Measurements from ENCODE around the gene CXCL6. TPM values are rescaled to one million over a fixed set of nuclear protein-coding genes. Genes with fewer than 3 reads are reported as not detected.

The CXCL6 gene
- total RNA-seq, 1 experiment from 2014 or later = not detected

DNA sequence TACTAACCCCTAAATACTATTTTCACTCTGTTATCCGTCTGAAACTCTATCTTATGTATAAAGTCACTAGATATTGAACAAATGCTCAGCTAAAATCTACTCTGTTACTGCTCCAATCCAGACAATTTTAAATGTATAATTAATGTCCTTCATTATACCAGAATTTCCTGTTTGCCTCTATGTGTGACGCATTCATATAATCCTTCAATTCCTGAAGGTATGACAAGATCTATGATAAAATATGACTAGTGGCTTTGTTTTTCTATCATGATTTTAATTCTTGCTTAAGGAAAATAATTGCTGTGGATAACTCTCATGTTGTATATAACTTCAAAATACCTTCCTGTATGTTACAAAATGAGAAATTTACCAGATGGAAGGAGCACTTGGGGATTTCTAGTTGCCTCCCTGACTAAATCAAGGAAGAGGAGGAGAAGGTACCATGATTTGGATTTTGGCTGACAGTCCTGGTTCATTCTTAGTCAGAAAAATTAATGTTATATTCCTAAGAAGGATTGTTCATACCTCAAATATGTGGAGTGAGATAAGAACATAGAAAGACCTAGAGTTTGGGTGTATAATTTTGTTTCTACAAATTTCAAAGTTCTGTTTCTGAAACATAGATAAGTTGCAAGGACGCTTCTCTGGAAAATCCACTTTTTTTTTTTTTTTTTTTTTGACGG lies 4.9 kb downstream of the CXCL6 start:
- DNase-seq (ENCODE audit: extremely low read depth, low read depth) = no peak

DNA sequence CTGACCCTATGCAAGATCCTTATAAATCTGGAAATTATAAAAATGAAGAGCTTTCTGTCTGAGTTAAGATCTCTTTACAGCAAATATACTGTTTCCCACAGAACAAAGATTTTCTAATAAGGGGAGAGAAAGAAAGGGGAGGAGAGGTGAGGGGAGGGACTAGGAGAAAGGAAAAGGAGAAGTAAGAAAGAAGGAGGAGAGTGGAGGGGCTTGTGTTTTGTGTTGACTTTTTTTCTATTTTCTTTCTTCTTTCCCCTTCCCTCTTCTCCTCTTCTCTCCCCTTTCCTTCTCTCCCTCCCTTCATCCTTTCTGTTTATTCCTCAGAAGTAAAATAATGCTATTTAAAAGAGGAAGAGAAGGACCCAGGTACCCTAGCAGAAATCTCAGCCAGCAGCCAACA lies 6.2 kb downstream of the CXCL6 start:
- no peak for DNase-seq (ENCODE audit: extremely low read depth, low read depth)

DNA sequence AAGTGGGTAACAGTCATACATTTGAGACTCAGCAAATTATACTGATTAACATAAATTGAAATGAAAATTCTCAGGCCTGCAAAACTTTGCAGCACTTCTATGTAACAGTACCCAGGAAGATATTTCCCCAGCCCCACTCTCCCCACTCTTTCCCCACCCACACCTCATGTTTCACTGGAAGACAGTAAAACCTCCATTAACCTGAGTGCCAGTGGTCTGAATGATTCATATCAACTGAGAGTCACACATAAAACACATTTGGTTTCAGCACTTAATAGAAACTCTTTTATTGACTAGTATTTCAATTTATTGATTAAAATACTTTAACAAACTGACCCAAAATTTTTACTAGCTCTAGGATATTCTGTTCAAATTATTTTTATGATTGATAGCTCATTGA lies 6.9 kb downstream of the CXCL6 start:
- DNase-seq (ENCODE audit: extremely low read depth, low read depth) = no peak

DNA sequence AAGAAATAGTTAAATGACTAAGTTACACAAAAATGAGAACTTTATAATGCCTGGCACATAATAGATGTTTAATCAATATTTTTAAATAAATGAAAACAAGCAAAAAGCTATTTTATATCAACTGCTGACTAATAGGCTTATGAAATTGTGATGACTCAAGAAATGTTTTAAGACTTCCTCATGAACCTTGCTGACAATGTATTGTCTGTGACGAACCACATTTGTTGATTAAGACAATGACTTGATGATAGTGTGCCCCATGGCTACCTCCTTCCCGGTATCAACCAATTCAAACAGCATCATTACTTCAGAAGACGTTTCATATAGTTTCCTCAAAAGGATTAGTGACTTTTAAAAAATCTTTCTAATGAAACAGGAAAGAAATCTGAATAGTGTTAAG lies 7.9 kb downstream of the CXCL6 start:
- no peak for DNase-seq (ENCODE audit: extremely low read depth, low read depth)

DNA sequence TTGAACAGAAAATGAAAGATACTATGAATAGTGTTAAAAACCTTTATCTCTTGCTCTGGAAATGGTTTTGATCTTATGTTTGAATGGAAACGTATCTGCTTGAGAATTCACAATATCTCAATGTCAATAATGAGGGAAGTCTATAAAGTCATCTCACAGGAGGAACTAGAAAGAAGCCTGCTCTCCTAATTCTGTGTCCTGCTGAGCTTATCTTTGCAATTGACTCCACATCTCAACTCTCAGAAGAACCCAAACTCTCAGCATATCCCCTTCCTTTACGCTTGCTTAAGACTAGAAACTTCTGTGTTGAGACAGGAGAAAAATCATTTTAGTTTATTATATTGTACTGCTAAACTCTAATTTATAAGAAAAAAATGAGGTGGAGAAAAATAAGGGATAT lies 8.3 kb downstream of the CXCL6 start:
- no peak for DNase-seq (ENCODE audit: extremely low read depth, low read depth)

DNA sequence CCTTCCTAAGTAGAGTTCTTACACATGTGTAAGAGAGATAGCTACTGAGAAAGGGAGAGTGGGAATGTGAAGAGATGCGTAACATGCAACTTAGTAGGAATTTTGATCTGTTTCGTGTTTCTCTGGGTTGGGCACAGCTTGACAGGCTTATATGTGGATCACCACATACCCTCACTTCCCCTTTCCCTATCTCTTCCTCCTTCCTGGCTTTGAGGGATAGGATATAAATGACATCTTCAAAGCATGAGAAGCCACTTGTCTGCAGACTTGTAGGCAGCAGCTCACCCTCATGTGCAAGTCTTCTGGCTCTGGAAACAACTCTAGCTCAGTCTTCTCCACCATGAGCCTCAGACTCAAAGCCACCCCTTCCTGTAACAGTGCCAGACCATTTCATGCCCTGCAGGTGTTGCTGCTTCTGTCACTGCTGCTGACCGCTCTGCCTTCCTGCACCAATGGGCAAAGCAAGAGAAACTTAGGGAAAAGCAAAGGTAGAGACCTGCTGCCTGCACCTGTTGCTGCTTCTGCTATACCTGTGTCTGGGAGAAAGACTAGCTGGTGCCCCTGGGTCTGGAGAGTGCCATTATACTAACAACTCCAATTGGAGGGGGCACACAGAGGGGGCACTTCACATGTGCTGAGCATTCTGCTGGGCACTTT lies 11.2 kb downstream of the CXCL6 start:
- no peak for DNase-seq (ENCODE audit: extremely low read depth, low read depth)

DNA sequence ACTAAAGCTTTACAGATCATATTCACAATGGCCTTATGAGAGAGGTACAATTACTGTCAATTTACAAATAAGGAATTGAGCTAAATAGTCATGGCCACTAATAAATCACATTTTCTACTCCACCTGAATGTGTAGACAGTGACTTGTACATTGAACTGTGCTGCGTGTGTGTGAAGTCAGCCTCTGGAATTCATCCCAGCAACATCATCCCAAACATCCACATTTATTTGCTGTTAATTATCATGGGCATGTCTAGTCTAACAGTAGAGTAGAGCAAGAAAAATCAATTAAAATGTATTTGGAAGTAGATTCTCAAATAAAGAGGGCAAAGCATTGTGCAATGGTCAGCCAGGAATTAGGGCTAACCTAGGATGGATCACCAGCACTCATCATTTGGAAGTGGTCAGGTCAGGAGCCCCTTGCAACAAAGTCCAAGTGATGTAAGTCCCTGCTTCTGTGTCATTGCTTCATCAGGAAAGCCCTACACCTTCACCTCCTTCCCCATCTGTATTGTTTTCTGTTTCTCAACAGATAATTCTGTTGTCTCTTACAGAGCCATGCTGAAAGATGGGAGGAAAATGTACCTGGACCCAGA lies 11.8 kb downstream of the CXCL6 start:
- no peak for DNase-seq (ENCODE audit: extremely low read depth, low read depth)

DNA sequence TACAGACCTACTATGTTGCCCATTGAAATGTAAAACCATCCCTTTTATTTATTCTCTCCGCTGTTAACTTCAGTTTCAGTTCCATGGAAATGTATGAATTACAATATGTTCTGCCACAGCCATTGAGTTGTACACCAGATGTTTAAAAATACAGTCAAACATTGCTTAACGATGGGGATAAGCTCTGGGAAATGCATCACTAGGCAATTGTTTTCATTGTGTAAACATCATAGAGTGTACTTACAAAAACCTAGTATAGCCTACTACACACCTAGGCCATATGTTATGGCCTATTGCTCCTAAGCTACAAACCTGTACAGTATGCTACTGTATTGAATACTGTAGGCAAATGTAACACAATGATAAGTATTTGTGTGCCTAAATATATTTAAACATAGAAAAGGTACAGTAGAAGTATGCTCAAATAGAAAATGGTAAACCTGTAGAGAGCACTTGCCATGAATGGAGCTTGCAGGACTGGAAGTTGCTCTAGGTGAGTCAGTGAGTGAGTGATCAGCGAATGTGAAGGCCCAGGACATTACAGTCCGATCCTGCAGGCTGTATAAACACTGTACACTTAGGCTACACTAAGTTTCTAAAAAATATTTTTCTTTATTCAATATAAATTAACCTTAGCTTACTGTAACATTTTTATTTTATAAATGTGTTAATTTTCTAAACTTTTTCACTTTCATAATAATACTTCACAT lies 13.9 kb downstream of the CXCL6 start:
- DNase-seq (ENCODE audit: extremely low read depth, low read depth) = no peak

DNA sequence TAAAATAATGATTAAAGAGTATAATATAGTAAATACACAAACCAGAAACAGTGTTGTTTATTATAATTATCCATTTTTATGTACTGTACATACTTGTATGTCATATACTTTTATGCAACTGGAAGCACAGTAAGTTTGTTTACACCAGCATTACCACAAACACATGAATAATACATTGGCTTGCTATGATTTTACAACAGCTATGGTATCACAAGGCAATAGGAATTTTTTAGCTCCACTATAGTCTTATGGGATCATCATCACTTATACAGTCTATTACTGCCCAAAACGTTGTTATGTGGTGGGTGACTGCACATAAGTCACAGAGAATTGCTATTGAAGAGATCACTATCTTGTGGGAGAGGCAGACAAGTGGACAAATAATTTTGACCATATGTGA lies 14.8 kb downstream of the CXCL6 start:
- DNase-seq (ENCODE audit: extremely low read depth, low read depth) = no peak

DNA sequence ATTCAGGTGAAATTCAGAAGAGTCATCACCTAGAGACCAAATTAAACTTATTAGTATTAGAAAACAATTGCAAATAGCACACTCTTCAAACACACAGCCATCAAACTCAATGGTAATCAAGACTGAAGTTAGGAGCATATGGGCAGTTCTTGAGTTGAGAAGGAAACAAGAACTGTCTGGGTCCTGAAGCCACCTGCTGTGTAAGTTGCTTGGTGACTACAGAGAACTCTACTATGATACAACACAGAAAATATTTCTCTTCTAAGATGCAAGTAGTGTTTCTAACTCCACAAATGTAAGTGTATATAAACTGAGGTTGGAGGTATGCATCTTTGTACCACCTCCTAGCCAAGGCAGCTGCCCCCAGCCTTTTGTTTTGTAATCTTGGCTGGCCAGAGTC lies 16.3 kb downstream of the CXCL6 start:
- no peak for DNase-seq (ENCODE audit: extremely low read depth, low read depth)

DNA sequence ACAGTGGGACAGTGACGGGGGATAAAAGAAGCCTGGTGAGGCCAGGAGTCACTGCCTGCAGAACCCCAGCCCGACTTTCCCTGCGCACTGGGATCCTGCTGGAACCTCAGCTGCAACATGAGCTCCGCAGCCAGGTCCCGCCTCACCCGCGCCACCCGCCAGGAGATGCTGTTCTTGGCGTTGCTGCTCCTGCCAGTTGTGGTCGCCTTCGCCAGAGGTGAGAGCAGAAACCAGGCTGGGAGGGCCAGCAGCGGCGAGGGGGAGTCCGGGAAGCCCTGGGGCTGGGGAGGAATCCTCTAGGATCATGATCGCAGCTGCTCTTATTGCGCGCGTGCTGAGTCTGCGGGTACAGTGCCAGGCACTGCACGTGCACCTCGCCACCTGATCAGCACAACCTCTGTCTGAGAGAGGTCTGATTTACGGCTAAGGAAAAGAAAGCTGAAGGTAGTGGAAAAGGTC lies 16.8 kb downstream of the CXCL6 start, which contains the start of gene PF4V1:
PF4V1 (plus strand) TSS at position 51 of the 459 bp plus-strand sequence; CDS start at position 118, 67 bp downstream.
- no peak for DNase-seq (ENCODE audit: extremely low read depth, low read depth)

DNA sequence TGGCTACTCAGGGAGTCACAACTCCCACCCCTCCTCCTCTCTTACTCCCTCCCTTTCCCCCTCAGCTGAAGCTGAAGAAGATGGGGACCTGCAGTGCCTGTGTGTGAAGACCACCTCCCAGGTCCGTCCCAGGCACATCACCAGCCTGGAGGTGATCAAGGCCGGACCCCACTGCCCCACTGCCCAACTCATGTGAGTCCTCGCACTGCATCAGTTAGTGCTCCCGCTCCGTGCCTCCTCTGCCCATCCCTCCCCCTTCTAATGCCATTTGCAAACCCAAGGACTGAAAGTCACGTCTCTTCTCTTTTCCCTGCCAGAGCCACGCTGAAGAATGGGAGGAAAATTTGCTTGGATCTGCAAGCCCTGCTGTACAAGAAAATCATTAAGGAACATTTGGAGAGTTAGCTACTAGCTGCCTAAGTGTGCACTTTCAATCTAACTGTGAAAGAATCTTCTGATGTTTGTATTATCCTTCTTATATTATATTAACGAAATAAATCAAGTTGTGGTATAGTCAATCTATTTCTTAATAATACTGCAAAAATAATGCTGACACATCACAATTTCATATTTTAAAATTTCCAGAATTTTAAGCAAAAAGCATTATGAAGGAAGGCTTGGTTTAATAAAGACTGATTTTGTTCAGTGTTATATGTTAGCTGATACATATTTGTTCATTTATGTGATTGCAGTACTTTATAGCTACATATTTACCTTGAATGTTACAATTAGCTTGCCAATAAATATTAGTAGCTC lies 17.4 kb downstream of the CXCL6 start:
- DNase-seq (ENCODE audit: extremely low read depth, low read depth) = no peak

DNA sequence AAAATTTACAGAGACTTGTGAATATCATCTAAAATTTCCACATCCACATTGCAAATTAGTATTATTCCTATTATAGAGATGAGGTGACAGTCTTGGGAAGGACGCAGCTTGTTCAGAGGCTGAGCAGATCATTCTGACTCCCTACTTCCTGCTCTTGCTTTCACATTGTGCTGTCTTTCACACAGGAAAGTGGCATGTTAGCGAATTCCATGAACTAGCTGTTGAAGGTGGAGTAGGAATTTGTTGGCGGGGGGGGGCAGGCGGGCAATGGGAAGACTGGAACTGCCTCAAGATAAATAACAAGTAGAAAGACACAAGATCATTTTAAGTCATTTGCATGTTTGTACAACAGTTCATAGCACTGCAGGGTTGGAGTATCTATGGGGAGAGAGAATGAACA lies 18.9 kb downstream of the CXCL6 start:
- peak; percentile 88 for DNase-seq (ENCODE audit: extremely low read depth, low read depth)

DNA sequence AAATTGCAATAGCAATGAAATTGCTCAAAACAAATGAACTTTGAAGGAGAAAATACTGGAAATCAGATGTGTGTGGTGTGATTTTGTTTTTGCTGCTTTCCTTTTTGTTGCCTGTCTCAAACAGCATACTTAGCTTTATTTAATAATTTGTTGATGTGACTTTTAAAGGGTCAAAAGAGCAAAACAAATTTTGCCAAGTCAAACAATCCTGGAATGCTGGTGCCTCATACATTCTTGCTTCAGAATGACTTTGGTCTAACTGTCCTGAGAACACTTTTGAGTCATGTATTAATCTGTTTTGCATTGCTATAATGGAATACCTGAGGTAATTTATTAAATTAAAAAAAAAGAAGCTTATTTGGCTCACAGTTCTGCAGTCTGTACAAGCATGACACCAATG lies 20.0 kb downstream of the CXCL6 start:
- peak; percentile 76 for DNase-seq (ENCODE audit: extremely low read depth, low read depth)

DNA sequence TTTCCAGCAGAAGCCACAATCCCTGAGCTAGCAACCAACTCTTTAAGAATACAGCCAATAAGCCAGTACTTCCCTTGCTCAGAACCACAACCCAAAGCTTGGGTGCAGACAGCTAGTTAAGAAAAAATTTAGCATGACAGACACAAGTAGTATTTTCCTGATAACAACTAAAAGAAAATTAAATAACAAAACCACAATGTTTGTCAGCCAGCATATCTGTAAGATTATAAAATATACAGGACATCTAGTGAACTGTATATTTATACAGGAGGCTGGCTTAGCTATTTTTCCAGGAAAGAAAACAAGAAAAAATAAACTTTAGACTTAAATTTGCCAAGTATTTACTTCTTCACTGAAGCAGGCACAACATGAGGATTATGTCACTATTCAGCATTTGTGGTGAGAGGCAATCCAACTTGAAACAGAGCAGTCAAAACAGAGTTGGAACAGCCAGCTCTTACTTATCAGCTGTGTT lies 23.2 kb downstream of the CXCL6 start:
- no peak for DNase-seq (ENCODE audit: extremely low read depth, low read depth)

DNA sequence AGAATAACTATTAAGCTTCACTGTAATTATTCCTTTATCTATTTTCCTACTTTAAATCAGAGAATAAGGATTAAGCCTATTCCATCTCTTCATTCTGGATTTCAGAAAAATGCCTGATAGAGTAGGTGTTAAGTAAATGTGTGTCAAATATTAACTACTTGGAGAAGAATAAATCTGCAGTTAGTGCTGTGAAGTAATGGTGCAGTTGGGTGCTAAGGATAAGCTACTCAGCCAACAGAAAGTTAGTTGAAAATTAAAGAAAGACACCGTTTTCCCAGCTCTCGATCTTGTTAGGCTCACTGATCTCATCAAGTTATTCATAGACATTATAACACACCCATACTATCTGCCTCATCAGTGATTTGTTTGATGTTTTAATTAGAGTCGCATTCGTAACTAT lies 23.7 kb downstream of the CXCL6 start:
- no peak for DNase-seq (ENCODE audit: extremely low read depth, low read depth)

DNA sequence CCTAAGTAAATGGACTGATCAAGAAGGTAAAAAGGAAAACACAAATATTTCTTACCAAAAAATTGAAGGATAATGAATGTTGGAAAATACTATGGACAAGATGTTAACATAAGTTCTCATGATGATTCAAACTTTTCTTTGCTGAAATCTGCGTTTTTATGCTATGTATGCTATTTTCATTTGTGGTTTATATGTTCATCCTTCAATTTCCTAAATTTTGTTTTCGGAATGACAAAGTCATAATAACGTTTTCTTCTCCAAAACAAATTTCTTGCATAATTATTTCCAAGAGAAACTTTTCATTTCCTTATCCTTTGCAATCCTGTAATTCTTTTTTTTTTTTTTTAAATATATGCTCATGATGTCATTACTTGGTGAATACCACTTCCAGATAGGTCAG lies 24.4 kb downstream of the CXCL6 start:
- DNase-seq (ENCODE audit: extremely low read depth, low read depth) = no peak

DNA sequence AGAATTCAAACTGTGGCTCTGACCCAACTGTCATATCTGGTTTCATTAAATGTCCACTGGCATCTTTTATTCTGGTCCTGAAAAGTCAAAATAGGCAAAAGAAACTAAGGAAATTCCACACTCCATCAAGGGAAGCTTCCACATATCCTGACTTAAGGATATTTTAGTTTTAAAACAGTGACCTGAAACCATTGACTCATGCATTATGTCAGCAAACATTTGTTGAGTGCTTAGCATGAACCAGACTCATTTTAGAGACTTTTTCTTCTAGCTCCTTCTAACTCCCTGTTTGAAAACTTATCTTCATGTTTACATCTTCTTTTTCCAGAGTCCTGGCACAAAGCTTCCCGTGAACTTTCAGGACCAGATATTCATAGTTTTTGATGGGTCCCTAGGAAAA lies 25.8 kb downstream of the CXCL6 start:
- DNase-seq (ENCODE audit: extremely low read depth, low read depth) = no peak

DNA sequence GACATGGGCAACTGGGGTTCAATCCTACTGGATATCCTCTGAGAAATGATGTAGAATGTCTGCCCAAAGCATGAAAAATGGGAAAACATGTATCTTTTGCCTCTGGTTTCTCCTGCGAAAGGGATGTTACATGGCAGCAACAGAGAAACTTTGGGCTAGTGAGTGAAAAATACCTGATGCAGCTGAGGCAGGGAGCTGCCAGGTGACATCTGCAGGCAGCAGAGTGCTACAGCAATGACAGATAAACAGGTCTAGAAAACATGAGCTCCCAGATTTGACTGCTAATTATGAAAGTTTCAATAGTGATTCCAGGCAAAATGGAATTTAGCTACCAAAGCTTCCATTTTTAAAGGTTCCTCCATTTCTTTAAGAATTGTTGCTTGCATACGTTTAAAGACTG lies 27.9 kb downstream of the CXCL6 start:
- no peak for DNase-seq (ENCODE audit: extremely low read depth, low read depth)

DNA sequence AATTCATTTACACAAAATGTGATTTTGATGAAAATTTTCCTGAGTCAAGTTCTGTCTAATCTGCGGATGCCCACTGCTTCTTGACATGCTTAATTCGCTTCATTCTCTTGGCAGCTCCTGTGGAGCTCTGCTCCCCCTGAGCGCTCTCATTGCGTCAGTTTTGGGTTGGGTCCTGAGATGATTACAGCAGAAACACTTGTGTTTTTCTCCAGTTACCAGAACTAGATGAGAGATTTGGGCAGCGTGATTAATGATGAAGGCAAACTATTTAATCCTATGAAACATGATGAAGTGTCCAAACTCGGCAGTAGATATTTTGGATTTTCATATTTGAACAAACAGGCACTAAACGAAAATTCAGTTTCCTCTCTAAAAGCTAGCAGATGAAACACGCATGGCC lies 28.5 kb downstream of the CXCL6 start:
- no peak for DNase-seq (ENCODE audit: extremely low read depth, low read depth)

Measured in NCI-H460 (cell line).